ENCODE data around the gene NLGN1.

Gene NLGN1

GRCh38 chr3:173799060-173799816, 401.7 kb downstream of the NLGN1 start:
- H3K27ac ChIP-seq: no peak overlapping the region
- no peak overlapping the region for H3K4me3 ChIP-seq

- no peak overlapping the region for H3K27ac ChIP-seq
- H3K4me3 ChIP-seq: no peak overlapping the region
Observed at GRCh38 chr3:173800154-173800553, 402.6 kb downstream of the NLGN1 start.

- H3K27ac ChIP-seq: no peak overlapping the region
- no peak overlapping the region for H3K4me3 ChIP-seq
Observed at GRCh38 chr3:173814809-173815208, 417.3 kb downstream of the NLGN1 start.

GRCh38 chr3:173819368-173819767, 421.8 kb downstream of the NLGN1 start:
- Histone ChIP-seq H3K4me3 (no peak overlapping the region), H3K27ac (no peak overlapping the region)

GRCh38 chr3:173823911-173824460, 426.4 kb downstream of the NLGN1 start:
- H3K4me3 ChIP-seq: no peak overlapping the region
- no peak overlapping the region for H3K27ac ChIP-seq

- H3K4me3 ChIP-seq: no peak overlapping the region
- no peak overlapping the region for H3K27ac ChIP-seq
Observed at GRCh38 chr3:173825730-173826129, 428.2 kb downstream of the NLGN1 start.

- no peak overlapping the region for H3K27ac ChIP-seq
- H3K4me3 ChIP-seq: no peak overlapping the region
Observed at GRCh38 chr3:173826416-173826815, 428.9 kb downstream of the NLGN1 start.

GRCh38 chr3:173826901-173827609, 429.5 kb downstream of the NLGN1 start:
- H3K27ac ChIP-seq: no peak overlapping the region
- no peak overlapping the region for H3K4me3 ChIP-seq

GRCh38 chr3:173838644-173839043, 441.1 kb downstream of the NLGN1 start:
- Histone ChIP-seq H3K4me3 (no peak overlapping the region), H3K27ac (no peak overlapping the region)

GRCh38 chr3:173839859-173840258, 442.3 kb downstream of the NLGN1 start:
- Histone ChIP-seq H3K4me3 (no peak overlapping the region), H3K27ac (no peak overlapping the region)

- no peak overlapping the region for H3K27ac ChIP-seq
- H3K4me3 ChIP-seq: no peak overlapping the region
Observed at GRCh38 chr3:173841334-173841733, 443.8 kb downstream of the NLGN1 start.

GRCh38 chr3:173843060-173843459, 445.5 kb downstream of the NLGN1 start:
- H3K4me3 ChIP-seq: no peak overlapping the region

GRCh38 chr3:173846584-173846983, 449.0 kb downstream of the NLGN1 start:
- H3K4me3 ChIP-seq: no peak overlapping the region
- no peak overlapping the region for H3K27ac ChIP-seq

More at GRCh38 chr3:173843060-173843459, 445.5 kb downstream of the NLGN1 start:
- no peak overlapping the region for H3K27ac ChIP-seq

- Histone ChIP-seq H3K4me3 (no peak overlapping the region), H3K27ac (no peak overlapping the region)
Observed at GRCh38 chr3:173849489-173849888, 451.9 kb downstream of the NLGN1 start.

GRCh38 chr3:173857154-173857553, 459.6 kb downstream of the NLGN1 start:
- Histone ChIP-seq H3K4me3 (no peak overlapping the region), H3K27ac (no peak overlapping the region)

- H3K4me3 ChIP-seq: no peak overlapping the region
Observed at GRCh38 chr3:173862701-173863100, 465.2 kb downstream of the NLGN1 start.

GRCh38 chr3:173863551-173863950, 466.0 kb downstream of the NLGN1 start:
- H3K27ac ChIP-seq: no peak overlapping the region

More at GRCh38 chr3:173862701-173863100, 465.2 kb downstream of the NLGN1 start:
- no peak overlapping the region for H3K27ac ChIP-seq

GRCh38 chr3:173865900-173866498, 468.5 kb downstream of the NLGN1 start:
- Histone ChIP-seq H3K4me3 (no peak overlapping the region), H3K27ac (no peak overlapping the region)

More at GRCh38 chr3:173863551-173863950, 466.0 kb downstream of the NLGN1 start:
- no peak overlapping the region for H3K4me3 ChIP-seq

- Histone ChIP-seq H3K27ac (no peak overlapping the region), H3K4me3 (no peak overlapping the region)
Observed at GRCh38 chr3:173869766-173870165, 472.2 kb downstream of the NLGN1 start.

GRCh38 chr3:173870976-173871375, 473.4 kb downstream of the NLGN1 start:
- no peak overlapping the region for H3K4me3 ChIP-seq
- H3K27ac ChIP-seq: no peak overlapping the region

- no peak overlapping the region for H3K27ac ChIP-seq
- no peak overlapping the region for H3K4me3 ChIP-seq
Observed at GRCh38 chr3:173875790-173876189, 478.2 kb downstream of the NLGN1 start.

Data from skin epidermis (tissue), 12 donors.